Esophagus (tissue), 2 donors: ENCODE results near the gene PDE9A. TPM values are rescaled to one million over a fixed set of nuclear protein-coding genes. Genes with fewer than 3 reads are reported as not detected.

ENCODE experiments used
- H3K27ac ChIP-seq, 2 donors: one replicate each; pipeline ENCODE4 v1.5.1; 2013; ENCODE audit warnings: low read depth in 2 of 2, mild to moderate bottlenecking in 2 of 2, inconsistent platforms in 1 of 2, low read length in 1 of 2, moderate library complexity in 1 of 2
- H3K27me3 ChIP-seq, 2 donors: one replicate each; pipeline ENCODE4 v1.6.1; 2013; ENCODE audit warnings: low read length in 2 of 2, control low read depth in 1 of 2, mild to moderate bottlenecking in 1 of 2; ENCODE audit not compliant: insufficient read depth in 2 of 2, control insufficient read depth in 1 of 2
- H3K36me3 ChIP-seq, 2 donors: one replicate each; pipeline ENCODE4 v1.6.1; 2013; ENCODE audit warnings: low read length in 1 of 2; ENCODE audit not compliant: control insufficient read depth in 2 of 2, insufficient read depth in 2 of 2
- H3K4me1 ChIP-seq, 2 donors: one replicate each; pipeline ENCODE4 v1.6.1; 2013; ENCODE audit warnings: low read length in 1 of 2; ENCODE audit not compliant: control insufficient read depth in 2 of 2, insufficient read depth in 2 of 2
- H3K4me3 ChIP-seq, 2 donors: one replicate each; pipeline ENCODE4 v1.5.1; 2013; ENCODE audit warnings: low read length in 2 of 2, mild to moderate bottlenecking in 2 of 2, low read depth in 1 of 2, moderate library complexity in 1 of 2
- H3K9me3 ChIP-seq, 2 donors: one replicate each; pipeline ENCODE4 v1.6.1; 2013; ENCODE audit warnings: mild to moderate bottlenecking in 2 of 2, low read depth in 1 of 2, low read length in 1 of 2, moderate library complexity in 1 of 2; ENCODE audit not compliant: control insufficient read depth in 2 of 2, insufficient read depth in 1 of 2
- WGBS, 2 donors: extraction: QIAGEN DNeasy Blood & Tissue Kit; methylation state at CpG; one replicate each; pipeline ENCODE4 v1.1.7; 2013; 5-methylcytosine and 5-hydroxymethylcytosine counted together
- polyA plus RNA-seq, 2 donors: library from polyadenylated mRNA; stranded (reverse); fragments of 200-250 nt; gene quantifications; one replicate each; pipeline ENCODE4 v1.2.3, GENCODE V29; 2013
- donor health status: healthy with polysubstance abuse.
- donor health status: Bipolar disorder and iron deficiency.

The PDE9A gene
- polyA plus RNA-seq, 2 donors = 1.6 to 1.8 TPM

- Histone ChIP-seq H3K4me1 (peaks cover 0 to 2% of the 10 kb centered on the region in 2 donors), H3K36me3 (peaks cover 0 to under 1% of the 10 kb centered on the region in 2 donors), H3K9me3 (peaks cover 0 to 1% of the 10 kb centered on the region in 2 donors), H3K27ac (no peak overlapping the region), H3K4me3 (no peak overlapping the region), H3K27me3 (no peaks in the 10 kb centered on the region)
- WGBS, 2 donors = 89 to 92% methylated on average over 15 of the region's 15 CpGs
These were observed 22.0 kb downstream of the PDE9A start for GRCh38 chr21:42675403-42675802.

GRCh38 chr21:42676808-42677207, 23.4 kb downstream of the PDE9A start:
- 89 to 93% methylated on average over 8 of the region's 8 CpGs for WGBS, 2 donors
- Histone ChIP-seq H3K4me1 (peaks cover 0 to 2% of the 10 kb centered on the region in 2 donors), H3K27me3 (no peaks in the 10 kb centered on the region), H3K9me3 (no peaks in the 10 kb centered on the region), H3K27ac (no peak overlapping the region), H3K36me3 (no peaks in the 10 kb centered on the region), H3K4me3 (no peak overlapping the region)

- 60 to 63% methylated on average over 20 of the region's 20 CpGs for WGBS, 2 donors
These were observed 24.2 kb downstream of the PDE9A start for GRCh38 chr21:42677339-42678321.

GRCh38 chr21:42678618-42679295, 25.3 kb downstream of the PDE9A start:
- H3K4me3 ChIP-seq = no peak overlapping the region
- H3K27ac ChIP-seq = no peak overlapping the region
- H3K27me3 ChIP-seq = no peaks in the 10 kb centered on the region
- peaks cover 0 to 2% of the 10 kb centered on the region in 2 donors for H3K4me1 ChIP-seq
- H3K36me3 ChIP-seq = no peaks in the 10 kb centered on the region
- no peaks in the 10 kb centered on the region for H3K9me3 ChIP-seq
- 87 to 94% methylated on average over 23 of the region's 23 CpGs for WGBS, 2 donors

More at GRCh38 chr21:42677339-42678321, 24.2 kb downstream of the PDE9A start:
- Histone ChIP-seq H3K4me3 (no peak overlapping the region), H3K36me3 (no peaks in the 10 kb centered on the region), H3K27ac (no peak overlapping the region), H3K9me3 (no peaks in the 10 kb centered on the region), H3K27me3 (no peaks in the 10 kb centered on the region), H3K4me1 (no peaks in the 10 kb centered on the region)

GRCh38 chr21:42679319-42680057, 26.1 kb downstream of the PDE9A start:
- Histone ChIP-seq H3K27me3 (no peaks in the 10 kb centered on the region), H3K9me3 (no peaks in the 10 kb centered on the region), H3K36me3 (no peaks in the 10 kb centered on the region), H3K27ac (no peak overlapping the region), H3K4me1 (peaks cover 0 to 3% of the 10 kb centered on the region in 2 donors), H3K4me3 (no peak overlapping the region)
- WGBS, 2 donors = 93 to 94% methylated on average over 22 of the region's 22 CpGs

- Histone ChIP-seq H3K9me3 (no peaks in the 10 kb centered on the region), H3K27ac (no peak overlapping the region)
- 87 to 94% methylated on average over 7 of the region's 7 CpGs for WGBS, 2 donors
These were observed 26.6 kb downstream of the PDE9A start for GRCh38 chr21:42680058-42680330.

GRCh38 chr21:42680429-42680828, 27.0 kb downstream of the PDE9A start:
- H3K27ac ChIP-seq = no peak overlapping the region
- H3K9me3 ChIP-seq = no peaks in the 10 kb centered on the region
- H3K4me1 ChIP-seq = peaks cover 0 to 3% of the 10 kb centered on the region in 2 donors
- 89 to 91% methylated on average over 11 of the region's 11 CpGs for WGBS, 2 donors
- no peaks in the 10 kb centered on the region for H3K27me3 ChIP-seq
- no peaks in the 10 kb centered on the region for H3K36me3 ChIP-seq
- H3K4me3 ChIP-seq = no peak overlapping the region

More at GRCh38 chr21:42680058-42680330, 26.6 kb downstream of the PDE9A start:
- H3K27me3 ChIP-seq = no peaks in the 10 kb centered on the region
- H3K4me1 ChIP-seq = peaks cover 0 to 3% of the 10 kb centered on the region in 2 donors
- no peak overlapping the region for H3K4me3 ChIP-seq
- no peaks in the 10 kb centered on the region for H3K36me3 ChIP-seq

GRCh38 chr21:42681296-42682206, 28.1 kb downstream of the PDE9A start:
- peaks cover 0 to 3% of the 10 kb centered on the region in 2 donors for H3K4me1 ChIP-seq
- no peaks in the 10 kb centered on the region for H3K27me3 ChIP-seq
- H3K27ac ChIP-seq = no peak overlapping the region
- H3K9me3 ChIP-seq = no peaks in the 10 kb centered on the region
- WGBS, 2 donors = 83 to 85% methylated on average over 24 of the region's 24 CpGs
- no peak overlapping the region for H3K4me3 ChIP-seq
- H3K36me3 ChIP-seq = no peaks in the 10 kb centered on the region
